Hepatocyte (in vitro differentiated cells): ENCODE data around the gene RTN4R.
"Not testable (repeated sequence)": the region's sequence is repeated elsewhere in the genome, so short reads cannot be mapped to it uniquely, and the experiment has no call there.

Source experiments
- CTCF ChIP-seq: fragments of 200-600 bp; sonication (generic); IDR thresholded peaks from 2 replicates; pipeline ENCODE4 v1.5.1; 2016; ENCODE audit warnings: antibody characterized with exemption, mild to moderate bottlenecking; ENCODE audit not compliant: poor library complexity
- EZH2 ChIP-seq: fragments of 200-600 bp; sonication (generic); IDR thresholded peaks from 2 replicates; pipeline ENCODE4 v1.6.1; 2016; ENCODE audit warnings: antibody characterized with exemption, mild to moderate bottlenecking, borderline replicate concordance
- EZH2phosphoT487 ChIP-seq: fragments of 200-600 bp; sonication (generic); IDR thresholded peaks from one replicate; pipeline ENCODE4 v1.6.1; 2018; ENCODE audit warnings: antibody characterized with exemption, mild to moderate bottlenecking, low read depth, moderate library complexity; ENCODE audit not compliant: unreplicated experiment, severe bottlenecking

GRCh38 chr22:20278726-20279490 lies 10.8 kb upstream of the RTN4R start:
- TF ChIP-seq EZH2phosphoT487, CTCF, EZH2: not testable (repeated sequence)
